CD14-positive monocyte (primary cell): ENCODE results near the gene DCLRE1C. TPM values are rescaled to one million over a fixed set of nuclear protein-coding genes. Genes with fewer than 3 reads are reported as not detected.
A peak's percentile ranks its signal among the peaks of the same experiment; 100 is the strongest.

ENCODE experiments used
- DNase-seq, 3 donors: peaks; one replicate each; pipeline ENCODE4 v3.0.0-alpha.2; 2011 to 2022
- H2AFZ ChIP-seq: 2 replicates; pipeline ENCODE4 v1.6.0; 2012; ENCODE audit warnings: mild to moderate bottlenecking, low read depth, low read length, inconsistent platforms; ENCODE audit not compliant: insufficient read depth, poor library complexity, severe bottlenecking
- H3K27ac ChIP-seq, 2 donors: 1 replicate in 1 of 2; 2 replicates in 1 of 2; pipeline ENCODE4 v1.5.1; 2012 to 2013; ENCODE audit warnings: low read length in 2 of 2, control low read depth in 1 of 2, inconsistent platforms in 1 of 2, low read depth in 1 of 2, mild to moderate bottlenecking in 1 of 2
- H3K27me3 ChIP-seq, 2 donors: one replicate each; pipeline versions ENCODE4 v1.6.0 to v1.6.1; 2011 to 2013; ENCODE audit warnings: low read length in 2 of 2; ENCODE audit not compliant: control insufficient read depth in 2 of 2, insufficient read depth in 2 of 2
- H3K36me3 ChIP-seq, 2 donors: replicated peaks in 1 of 2; 1 replicate in 1 of 2; 2 replicates in 1 of 2; pipeline versions ENCODE4 v1.5.1 to v1.6.1; 2012 to 2013; ENCODE audit warnings: low read length in 2 of 2, control low read depth in 1 of 2, inconsistent platforms in 1 of 2, mild to moderate bottlenecking in 1 of 2; ENCODE audit not compliant: insufficient read depth in 2 of 2, control insufficient read depth in 1 of 2
- H3K4me1 ChIP-seq, 2 donors: 1 replicate in 1 of 2; 2 replicates in 1 of 2; pipeline versions ENCODE4 v1.5.1 to v1.6.1; 2012 to 2013; ENCODE audit warnings: low read length in 2 of 2, control low read depth in 1 of 2, inconsistent platforms in 1 of 2, mild to moderate bottlenecking in 1 of 2, moderate library complexity in 1 of 2; ENCODE audit not compliant: insufficient read depth in 2 of 2, control insufficient read depth in 1 of 2
- H3K4me2 ChIP-seq: replicated peaks from 2 replicates; pipeline ENCODE3; 2012; ENCODE audit warnings: low read length, moderate library complexity, mild to moderate bottlenecking; ENCODE audit not compliant: poor library complexity, severe bottlenecking; ENCODE audit errors: extremely low read depth
- H3K4me3 ChIP-seq, 3 experiments: fragments of 200-600 bp in 1 of 3; sonication (generic) in 1 of 3; replicated peaks in 1 of 3; 1 replicate in 2 of 3; 2 replicates in 1 of 3; pipeline ENCODE4 v1.5.1; 2011 to 2013; ENCODE audit warnings: low read length in 3 of 3, mild to moderate bottlenecking in 3 of 3, control low read depth in 2 of 3, low read depth in 2 of 3, inconsistent platforms in 1 of 3, moderate library complexity in 1 of 3
- H3K79me2 ChIP-seq: 2 replicates; pipeline ENCODE4 v1.6.0; 2012; ENCODE audit warnings: mild to moderate bottlenecking, control low read depth, inconsistent platforms, low read length, moderate library complexity; ENCODE audit not compliant: insufficient read depth
- H3K9ac ChIP-seq: 2 replicates; pipeline ENCODE4 v1.6.0; 2017; ENCODE audit warnings: low read length, mild to moderate bottlenecking; ENCODE audit not compliant: insufficient read depth, poor library complexity, severe bottlenecking
- H3K9me3 ChIP-seq, 2 donors: replicated peaks in 1 of 2; 1 replicate in 1 of 2; 2 replicates in 1 of 2; pipeline versions ENCODE4 v1.5.1 to v1.6.1; 2012 to 2013; ENCODE audit warnings: low read length in 2 of 2, control low read depth in 1 of 2; ENCODE audit not compliant: control insufficient read depth in 1 of 2, insufficient read depth in 1 of 2
- H4K20me1 ChIP-seq: 2 replicates; pipeline ENCODE4 v1.6.0; 2012; ENCODE audit warnings: mild to moderate bottlenecking, low read length, control low read depth, moderate library complexity; ENCODE audit not compliant: insufficient read depth
- H3K27ac Mint-ChIP-seq, 7 donors: one replicate each; pipeline ENCODE4 v1.8.0; 2020; ENCODE audit warnings: mild to moderate bottlenecking in 7 of 7, mixed read lengths in 7 of 7, moderate library complexity in 6 of 7, inconsistent platforms in 2 of 7
- H3K27me3 Mint-ChIP-seq, 3 donors: one replicate each; pipeline ENCODE4 v1.8.0; 2021 to 2022; ENCODE audit warnings: low read depth in 3 of 3, mild to moderate bottlenecking in 3 of 3, mixed read lengths in 3 of 3, moderate library complexity in 3 of 3, inconsistent platforms in 1 of 3
- H3K36me3 Mint-ChIP-seq, 2 donors: one replicate each; pipeline ENCODE4 v1.8.0; 2020; ENCODE audit warnings: mixed read lengths in 2 of 2, inconsistent platforms in 1 of 2, mild to moderate bottlenecking in 1 of 2
- H3K4me1 Mint-ChIP-seq: one replicate; pipeline ENCODE4 v1.8.0; 2020; ENCODE audit warnings: mild to moderate bottlenecking, mixed read lengths
- H3K4me3 Mint-ChIP-seq, 2 donors: one replicate each; pipeline ENCODE4 v1.8.0; 2020; ENCODE audit warnings: mild to moderate bottlenecking in 2 of 2, mixed read lengths in 2 of 2, moderate library complexity in 1 of 2
- H3K9me3 Mint-ChIP-seq, 7 donors: one replicate each; pipeline ENCODE4 v1.8.0; 2020 to 2022; ENCODE audit warnings: mixed read lengths in 7 of 7, mild to moderate bottlenecking in 6 of 7, moderate library complexity in 6 of 7, inconsistent platforms in 2 of 7
- CTCF ChIP-seq: fragments of 200-600 bp; IDR thresholded peaks from one replicate; pipeline ENCODE4 v1.8.0; 2022; ENCODE audit warnings: antibody characterized with exemption, mild to moderate bottlenecking
- WGBS: methylation state at CpG from one replicate; pipeline ENCODE4 v1.1.5; 2013; ENCODE audit warnings: missing lambda C conversion rate; ENCODE audit not compliant: insufficient coverage; 5-methylcytosine and 5-hydroxymethylcytosine counted together
- intact Hi-C, 2 donors: fragments of 100-400 bp; cut with micrococcal nuclease; formaldehyde crosslinking; loops; one replicate each; pipeline versions ENCODE4 v1.15.0 to v1.15.1; 2023
- polyA plus RNA-seq, 3 donors: library from polyadenylated mRNA; depleted of rRNA in 1 of 3; unstranded in 2 of 3; stranded (reverse) in 1 of 3; fragments of 300-500 nt in 2 of 3; fragments of >200 nt in 1 of 3; fragmentation: Illumina TruSeq in 2 of 3; gene quantifications; 1 replicate in 2 of 3; 2 replicates in 1 of 3; pipeline ENCODE4 v1.2.3, GENCODE V29; 2012 to 2021

DCLRE1C gene
- polyA plus RNA-seq, 3 donors = 8.9 to 17.6 (median 10.9) TPM

DNA sequence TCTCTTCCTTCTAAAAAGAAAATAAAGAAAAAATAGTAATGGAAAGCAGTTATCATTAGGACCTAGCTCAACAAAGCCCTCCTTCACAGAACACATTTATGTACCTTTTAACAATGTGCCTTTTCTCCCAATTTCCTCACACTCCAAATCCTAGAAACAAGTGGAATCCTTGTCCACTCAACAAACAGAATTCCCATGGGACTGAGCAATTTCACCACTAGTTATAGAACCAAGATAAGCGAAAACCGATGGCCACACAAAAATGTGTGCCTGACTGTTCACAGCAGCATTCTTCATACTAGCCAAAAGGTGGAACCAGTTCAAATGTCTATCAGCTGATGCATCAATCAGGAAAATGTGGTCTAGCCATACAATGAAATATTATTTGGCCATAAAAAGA lies 17.3 kb downstream of the DCLRE1C start:
- H3K27ac Mint-ChIP-seq = peak overlapping the region in 1 of 7 donors; percentile 46
- Histone ChIP-seq H3K36me3 (peaks cover 63 to 89% of the 10 kb centered on the region in 2 donors), H3K9me3 (no peaks in the 10 kb centered on the region), H2AFZ (no peak overlapping the region), H4K20me1 (peaks cover 46% of the 10 kb centered on the region), H3K4me2 (no peak overlapping the region), H3K4me3 (no peak overlapping the region), H3K9ac (no peak overlapping the region), H3K27ac (no peak overlapping the region), H3K4me1 (peaks cover 5 to 12% of the 10 kb centered on the region in 2 donors), H3K27me3 (no peaks in the 10 kb centered on the region), H3K79me2 (peaks cover 34% of the 10 kb centered on the region)
- DNase-seq = no peak
- 100% methylated on average over 2 of the region's 2 CpGs for WGBS
- peaks cover 3% of the 10 kb centered on the region for H3K4me1 Mint-ChIP-seq
- intact Hi-C loops = no loop called here
- peaks cover 58 to 77% of the 10 kb centered on the region in 2 donors for H3K36me3 Mint-ChIP-seq
- TF ChIP-seq CTCF = no peak
- H3K27me3 Mint-ChIP-seq = no peaks in the 10 kb centered on the region
- no peak overlapping the region for H3K4me3 Mint-ChIP-seq
- H3K9me3 Mint-ChIP-seq = no peaks in the 10 kb centered on the region

GRCh38 chr10:14930610-14931009 lies 23.3 kb downstream of the DCLRE1C start:
- H3K4me1 ChIP-seq = no peaks in the 10 kb centered on the region
- H3K9me3 Mint-ChIP-seq = no peaks in the 10 kb centered on the region
- H3K36me3 Mint-ChIP-seq = peaks cover 82 to 99% of the 10 kb centered on the region in 2 donors
- no peak overlapping the region for H3K4me3 ChIP-seq
- H3K36me3 ChIP-seq = peaks cover 88 to 100% of the 10 kb centered on the region in 2 donors
- no peak for DNase-seq
- intact Hi-C loops = no loop called here
- no peaks in the 10 kb centered on the region for H3K9me3 ChIP-seq
- H3K27ac Mint-ChIP-seq = no peak overlapping the region
- peaks cover 24% of the 10 kb centered on the region for H4K20me1 ChIP-seq
- H3K27me3 Mint-ChIP-seq = no peaks in the 10 kb centered on the region
- no peaks in the 10 kb centered on the region for H3K4me1 Mint-ChIP-seq
- 98% methylated on average over 4 of the region's 10 CpGs for WGBS
- TF ChIP-seq CTCF = no peak
- no peak overlapping the region for H2AFZ ChIP-seq
- H3K27ac ChIP-seq = no peak overlapping the region
- no peaks in the 10 kb centered on the region for H3K27me3 ChIP-seq
- peaks cover 9% of the 10 kb centered on the region for H3K79me2 ChIP-seq
- H3K4me3 Mint-ChIP-seq = no peak overlapping the region
- H3K4me2 ChIP-seq = no peak overlapping the region
- no peak overlapping the region for H3K9ac ChIP-seq
